IMR-90 (cell line): ENCODE measurements around the gene PHEX. TPM values are rescaled to one million over a fixed set of nuclear protein-coding genes. Genes with fewer than 3 reads are reported as not detected.

ENCODE experiments used
- ATAC-seq: fragments of 200-7000 bp; cut with Tn5 transposase; 2 replicates; pipeline ENCODE4 v1.9.1; 2020; ENCODE audit warnings: low read depth, mild to moderate bottlenecking, moderate library complexity
- BruUV-seq: library from RNA; stranded (reverse); fragments of 400-500 nt; replicated peaks from 2 replicates; lab custom pipeline; 2021; lab: Mats Ljungman, UMichigan
- CTCF ChIA-PET: fragments of 300-600 bp; formaldehyde crosslinking; extraction: SDS; loops from one replicate; lab custom pipeline; 2021; ENCODE audit warnings: antibody characterized with exemption; lab: Yijun Ruan, JAX
- POLR2A ChIA-PET: fragments of 300-600 bp; sonication (Branson Sonifier 250); formaldehyde crosslinking; loops from one replicate; lab custom pipeline; 2022; ENCODE audit warnings: antibody characterized with exemption; ENCODE audit not compliant: unreplicated experiment; lab: Charles Lee
- DNase-seq: peaks from one replicate; pipeline ENCODE4 v3.0.0; 2013
- H2AFZ ChIP-seq: replicated peaks from 2 replicates; pipeline ENCODE3; 2013; ENCODE audit warnings: low read length, mild to moderate bottlenecking; ENCODE audit not compliant: poor library complexity
- H2AK5ac ChIP-seq: 2 replicates; pipeline ENCODE4 v1.6.1; 2013; ENCODE audit warnings: low read depth, low read length, inconsistent platforms
- H2AK9ac ChIP-seq: replicated peaks from 2 replicates; pipeline ENCODE3; 2013; ENCODE audit warnings: mild to moderate bottlenecking, low read depth, low read length, moderate library complexity; ENCODE audit not compliant: poor library complexity
- H2BK120ac ChIP-seq: 2 replicates; pipeline ENCODE4 v1.6.1; 2013; ENCODE audit warnings: low read depth, low read length, inconsistent platforms
- H2BK15ac ChIP-seq: 3 replicates; pipeline ENCODE4 v1.6.1; 2013; ENCODE audit warnings: low read depth, low read length, inconsistent platforms
- H2BK20ac ChIP-seq: 2 replicates; pipeline ENCODE4 v1.6.1; 2013; ENCODE audit warnings: low read depth, mild to moderate bottlenecking, inconsistent platforms, low read length, moderate library complexity
- H2BK5ac ChIP-seq: 2 replicates; pipeline ENCODE4 v1.6.1; 2013; ENCODE audit warnings: mild to moderate bottlenecking, low read depth, low read length, inconsistent platforms; ENCODE audit not compliant: poor library complexity, severe bottlenecking
- H3K14ac ChIP-seq: replicated peaks from 2 replicates; pipeline ENCODE4 v1.6.1; 2013; ENCODE audit warnings: low read depth, low read length, inconsistent platforms
- H3K18ac ChIP-seq: 2 replicates; pipeline ENCODE4 v1.6.1; 2013; ENCODE audit warnings: low read depth, low read length, control low read depth
- H3K23ac ChIP-seq: 2 replicates; pipeline ENCODE4 v1.6.1; 2013; ENCODE audit warnings: low read depth, low read length, inconsistent platforms
- H3K27ac ChIP-seq: 2 replicates; pipeline ENCODE4 v1.5.1; 2013; ENCODE audit warnings: mild to moderate bottlenecking, control low read depth, low read length; ENCODE audit not compliant: insufficient read depth
- H3K27me3 ChIP-seq: 2 replicates; pipeline ENCODE4 v1.6.1; 2013; ENCODE audit warnings: low read length; ENCODE audit not compliant: control insufficient read depth, insufficient read depth
- H3K36me3 ChIP-seq: 2 replicates; pipeline ENCODE4 v1.6.1; 2013; ENCODE audit warnings: low read length, mixed read lengths; ENCODE audit not compliant: control insufficient read depth, insufficient read depth
- H3K4ac ChIP-seq: 2 replicates; pipeline ENCODE4 v1.6.1; 2013; ENCODE audit warnings: low read depth, low read length, inconsistent platforms
- H3K4me1 ChIP-seq: 2 replicates; pipeline ENCODE4 v1.6.1; 2013; ENCODE audit warnings: low read length, mixed read lengths; ENCODE audit not compliant: control insufficient read depth, insufficient read depth
- H3K4me2 ChIP-seq: 2 replicates; pipeline ENCODE4 v1.6.1; 2013; ENCODE audit warnings: low read depth, mild to moderate bottlenecking, control low read depth, low read length, moderate library complexity
- H3K4me3 ChIP-seq: 2 replicates; pipeline ENCODE4 v1.5.1; 2013; ENCODE audit warnings: low read depth, mild to moderate bottlenecking, control low read depth, low read length, moderate library complexity; ENCODE audit not compliant: insufficient read depth
- H3K56ac ChIP-seq: 2 replicates; pipeline ENCODE4 v1.6.1; 2013; ENCODE audit warnings: low read length, inconsistent platforms; ENCODE audit not compliant: insufficient read depth; ENCODE audit errors: extremely low read depth
- H3K79me1 ChIP-seq, 2 experiments: 2 replicates each; pipeline ENCODE4 v1.6.1; 2013; ENCODE audit warnings: low read length in 2 of 2, inconsistent platforms in 1 of 2, low read depth in 1 of 2
- H3K9ac ChIP-seq: 2 replicates; pipeline ENCODE4 v1.6.1; 2013; ENCODE audit warnings: low read depth, low read length, control low read depth
- H3K9me1 ChIP-seq: 2 replicates; pipeline ENCODE4 v1.6.1; 2013; ENCODE audit warnings: low read length, inconsistent platforms; ENCODE audit not compliant: insufficient read depth
- H3K9me3 ChIP-seq: 2 replicates; pipeline ENCODE4 v1.6.1; 2013; ENCODE audit warnings: low read length; ENCODE audit not compliant: control insufficient read depth, insufficient read depth
- H4K20me1 ChIP-seq: 2 replicates; pipeline ENCODE4 v1.6.1; 2013; ENCODE audit warnings: low read length, inconsistent platforms; ENCODE audit not compliant: insufficient read depth
- H4K5ac ChIP-seq: 2 replicates; pipeline ENCODE4 v1.6.1; 2013; ENCODE audit warnings: mild to moderate bottlenecking, low read depth, low read length, control low read depth
- H4K8ac ChIP-seq, 2 experiments: 2 replicates each; pipeline ENCODE4 v1.6.1; 2013; ENCODE audit warnings: low read depth in 2 of 2, low read length in 2 of 2, control low read depth in 1 of 2, inconsistent platforms in 1 of 2
- H4K91ac ChIP-seq: 2 replicates; pipeline ENCODE4 v1.6.1; 2013; ENCODE audit warnings: low read depth, low read length, inconsistent platforms; ENCODE audit not compliant: insufficient read depth
- MAFK ChIP-seq: IDR thresholded peaks from 2 replicates; pipeline ENCODE4 v1.6.1; 2012; ENCODE audit warnings: low read depth, low read length, improper control_type of control experiment
- WGBS, 2 experiments: methylation state at CpG; one replicate each; pipeline versions ENCODE4 v1.1.5 to v1.1.7; 2013; ENCODE audit warnings: missing lambda C conversion rate in 2 of 2; ENCODE audit not compliant: insufficient read length in 1 of 2; ENCODE audit errors: extremely low coverage in 2 of 2; 5-methylcytosine and 5-hydroxymethylcytosine counted together
- dilution Hi-C: fragments of 300-500 bp; cut with HindIII; formaldehyde crosslinking; loops from one replicate; pipeline ENCODE4 v1.14.3; 2018; ENCODE audit warnings: low sequenced_read_pairs; ENCODE audit not compliant: unreplicated experiment
- in situ Hi-C: fragments of 300-500 bp; cut with MboI; formaldehyde crosslinking; loops from 3 replicates; pipeline ENCODE4 v1.14.3; 2019; ENCODE audit warnings: low sequenced_read_pairs, inconsistent platforms, mixed read lengths
- intact Hi-C: fragments of 100-400 bp; cut with micrococcal nuclease; formaldehyde crosslinking; loops from 2 replicates; pipeline ENCODE4 v1.10.0; 2022
- polyA plus RNA-seq, 3 experiments: library from polyadenylated mRNA; depleted of rRNA; stranded (reverse); fragments of >200 nt; gene quantifications; 2 replicates each; pipeline ENCODE4 v1.2.3, GENCODE V29; 2012; ENCODE audit warnings: low replicate concordance in 1 of 3
- total RNA-seq: library from RNA; depleted of rRNA; stranded (reverse); fragments of >200 nt; gene quantifications from 2 replicates; pipeline ENCODE4 v1.2.3, GENCODE V29; 2012

The PHEX gene
- total and polyA plus RNA-seq, 2 of the 4 experiments (the other 2 are of a cell fraction): 0.10 to 0.18 TPM

- Histone ChIP-seq H2AK9ac (no peak within 1 kb of the TSS), H3K9me3 (no peaks in the 10 kb centered on the region)
- CTCF ChIA-PET: no interaction called here
Observed at GRCh38 chrX:22272613-22273012, 240.5 kb downstream of the PHEX start, which contains the start of gene CBLL2. CBLL2 (plus strand) TSS chrX:22272913; CDS start chrX:22272992, 79 bp downstream.

More at GRCh38 chrX:22272613-22273012, 240.5 kb downstream of the PHEX start, which contains the start of gene CBLL2:
- H3K27ac ChIP-seq: no peak within 1 kb of the TSS
- no peaks in the 10 kb centered on the region for H3K4me1 ChIP-seq
- H3K4me2 ChIP-seq: no peak within 1 kb of the TSS
- 83% methylated on average over 9 of the region's 13 CpGs; no CpG with 5 or more reads in 1 of the 2 experiments for WGBS, 2 experiments
- no peak within 1 kb of the TSS for H3K14ac ChIP-seq
- H3K9me1 ChIP-seq: no peaks in the 10 kb centered on the region
- no peak within 1 kb of the TSS for H2AFZ ChIP-seq
- no peaks in the 10 kb centered on the region for H3K36me3 ChIP-seq
- BruUV-seq: no TSS peak
- in situ Hi-C loops (no loop called here), intact Hi-C loops (no loop called here), dilution Hi-C loops (no loop called here)
- no peak for TF ChIP-seq MAFK
- DNase-seq (no peak), ATAC-seq (no peak)
- no peak within 1 kb of the TSS for H3K56ac ChIP-seq
- H2AK5ac ChIP-seq: no peak within 1 kb of the TSS
- H3K9ac ChIP-seq: no peak within 1 kb of the TSS
- no peak within 1 kb of the TSS for H3K4ac ChIP-seq
- no peak within 1 kb of the TSS for H2BK120ac ChIP-seq
- H2BK15ac ChIP-seq: no peak within 1 kb of the TSS
- POLR2A ChIA-PET: no interaction called here
- no peak within 1 kb of the TSS for H4K91ac ChIP-seq
- no peaks in the 10 kb centered on the region for H3K27me3 ChIP-seq
- no peak within 1 kb of the TSS for H4K5ac ChIP-seq
- H4K20me1 ChIP-seq: no peaks in the 10 kb centered on the region
- H3K18ac ChIP-seq: no peak within 1 kb of the TSS
- H2BK20ac ChIP-seq: no peak within 1 kb of the TSS
- no peaks in the 10 kb centered on the region for H3K79me1 ChIP-seq
- no peak within 1 kb of the TSS for H4K8ac ChIP-seq
- no peak within 1 kb of the TSS for H3K23ac ChIP-seq
- H3K4me3 ChIP-seq: no peak within 1 kb of the TSS
- H2BK5ac ChIP-seq: no peak within 1 kb of the TSS
